Uterus (tissue), 2 donors: ENCODE data around the gene KRT72.

Experiments used
- POLR2A ChIP-seq, 2 donors: fragments of 450-650 bp; IDR thresholded peaks; one replicate each; pipeline ENCODE4 v1.6.1; 2016; ENCODE audit warnings: antibody characterized with exemption in 2 of 2, mild to moderate bottlenecking in 1 of 2, moderate library complexity in 1 of 2
- TF ChIP-seq, protein P1 (sequence below), 4 experiments: fragments of 200-600 bp in 2 of 4; fragments of 450-650 bp in 2 of 4; sonication (generic) in 2 of 4; IDR thresholded peaks; one replicate each; pipeline ENCODE4 v1.5.1; 2016 to 2019; ENCODE audit warnings: antibody characterized with exemption in 4 of 4, mild to moderate bottlenecking in 2 of 4, moderate library complexity in 1 of 4

GRCh38 chr12:52611080-52611468 lies 9.8 kb upstream of the KRT72 start:
- TF ChIP-seq, protein P1, sequence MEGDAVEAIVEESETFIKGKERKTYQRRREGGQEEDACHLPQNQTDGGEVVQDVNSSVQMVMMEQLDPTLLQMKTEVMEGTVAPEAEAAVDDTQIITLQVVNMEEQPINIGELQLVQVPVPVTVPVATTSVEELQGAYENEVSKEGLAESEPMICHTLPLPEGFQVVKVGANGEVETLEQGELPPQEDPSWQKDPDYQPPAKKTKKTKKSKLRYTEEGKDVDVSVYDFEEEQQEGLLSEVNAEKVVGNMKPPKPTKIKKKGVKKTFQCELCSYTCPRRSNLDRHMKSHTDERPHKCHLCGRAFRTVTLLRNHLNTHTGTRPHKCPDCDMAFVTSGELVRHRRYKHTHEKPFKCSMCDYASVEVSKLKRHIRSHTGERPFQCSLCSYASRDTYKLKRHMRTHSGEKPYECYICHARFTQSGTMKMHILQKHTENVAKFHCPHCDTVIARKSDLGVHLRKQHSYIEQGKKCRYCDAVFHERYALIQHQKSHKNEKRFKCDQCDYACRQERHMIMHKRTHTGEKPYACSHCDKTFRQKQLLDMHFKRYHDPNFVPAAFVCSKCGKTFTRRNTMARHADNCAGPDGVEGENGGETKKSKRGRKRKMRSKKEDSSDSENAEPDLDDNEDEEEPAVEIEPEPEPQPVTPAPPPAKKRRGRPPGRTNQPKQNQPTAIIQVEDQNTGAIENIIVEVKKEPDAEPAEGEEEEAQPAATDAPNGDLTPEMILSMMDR (IDR thresholded peaks at IDR 0.05), result no peak
- no peak for TF ChIP-seq POLR2A (IDR thresholded peaks at IDR 0.05)
